HG03175 (cell line): ENCODE results near the gene SH3BGRL.
"Not testable (repeated sequence)": the region's sequence is repeated elsewhere in the genome, so short reads cannot be mapped to it uniquely, and the experiment has no call there.

Experiments
- ATAC-seq: cut with Tn5 transposase; IDR thresholded peaks from one replicate; pipeline ENCODE4 v1.9.1; 2021; ENCODE audit warnings: mild to moderate bottlenecking, moderate library complexity; ENCODE audit not compliant: unreplicated experiment

SH3BGRL gene

DNA sequence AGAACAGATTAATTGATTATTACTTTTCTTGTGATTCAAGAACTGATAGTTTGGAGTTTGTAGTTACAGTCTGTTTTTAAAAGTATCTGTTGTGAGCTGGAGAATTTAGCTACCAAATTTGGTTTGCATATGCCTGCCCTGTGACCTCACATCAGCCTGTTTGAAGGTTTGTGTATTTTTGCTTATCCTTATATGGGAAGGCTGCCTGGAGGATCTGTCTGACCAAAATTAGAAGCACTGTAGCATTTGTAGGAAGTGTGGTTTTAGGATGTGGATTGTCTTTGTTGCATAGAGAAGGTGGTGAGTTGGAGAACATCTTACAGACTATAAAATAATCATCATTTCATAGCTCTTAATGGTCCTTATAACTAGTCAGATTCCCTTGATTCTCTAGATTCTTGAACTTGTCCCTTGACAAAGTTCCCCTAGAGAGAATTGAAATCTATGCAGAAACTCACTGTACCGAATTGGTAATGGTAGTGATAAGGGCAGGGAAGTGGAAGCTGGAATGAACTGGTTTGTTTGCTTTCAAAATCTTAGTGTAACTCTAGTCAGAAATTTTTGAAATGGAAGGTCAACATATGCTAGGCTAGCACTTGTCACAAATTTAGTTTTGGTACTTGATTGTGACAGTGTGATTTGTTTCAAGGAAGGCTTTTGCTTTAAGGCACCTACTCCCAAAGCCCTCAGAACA, 57.3 kb downstream of the SH3BGRL start:
- ATAC-seq = no peak

DNA sequence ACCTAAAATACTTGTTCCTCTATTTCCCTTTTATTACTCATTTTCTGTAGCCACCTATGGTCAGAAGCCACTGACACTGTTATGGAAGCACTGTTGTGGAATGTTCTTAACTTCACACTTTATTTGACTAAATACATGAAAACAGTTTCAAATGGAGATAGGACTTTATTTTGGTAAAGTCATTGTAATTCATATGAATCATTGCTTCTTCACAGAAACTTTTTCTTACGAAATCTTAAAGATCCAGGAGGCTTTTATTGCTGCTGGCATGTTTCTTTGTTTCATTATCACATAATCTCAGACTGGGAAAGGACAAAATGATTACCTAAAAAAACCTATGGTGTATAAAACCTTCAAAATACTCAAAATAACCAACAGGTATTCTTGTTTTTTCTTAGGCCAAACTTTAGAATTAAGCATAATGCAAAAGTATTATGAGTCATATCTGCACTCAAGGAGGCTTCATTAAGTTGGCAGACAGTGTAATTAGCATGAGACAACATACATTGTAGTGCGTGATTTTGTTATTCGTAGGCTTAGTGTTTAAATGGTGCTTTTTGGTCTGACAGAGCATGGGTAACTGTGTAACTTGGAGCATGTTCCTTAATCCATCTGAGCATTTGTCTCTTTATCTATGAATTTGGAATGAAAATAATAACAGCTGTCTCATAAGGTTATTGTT, 58.0 kb downstream of the SH3BGRL start:
- ATAC-seq = no peak

DNA sequence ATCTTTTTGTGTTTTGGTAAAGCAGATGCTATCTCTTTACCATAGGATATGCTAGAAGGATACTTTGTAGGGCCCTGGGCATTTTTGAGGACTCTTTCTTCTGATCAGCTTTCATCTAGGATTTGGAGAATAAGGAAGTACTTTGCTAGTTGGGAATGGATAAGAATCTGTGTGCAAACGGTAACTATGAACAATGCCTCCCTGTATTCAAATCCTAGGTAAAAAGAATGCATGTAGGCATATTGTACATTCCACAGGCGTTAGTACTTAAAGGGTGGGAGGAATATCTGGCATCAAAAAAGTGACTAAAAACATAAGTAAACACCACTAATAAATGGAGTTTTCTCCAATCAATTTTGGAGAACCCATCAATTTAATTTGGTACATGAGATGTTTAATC, 59.7 kb downstream of the SH3BGRL start:
- no peak for ATAC-seq

DNA sequence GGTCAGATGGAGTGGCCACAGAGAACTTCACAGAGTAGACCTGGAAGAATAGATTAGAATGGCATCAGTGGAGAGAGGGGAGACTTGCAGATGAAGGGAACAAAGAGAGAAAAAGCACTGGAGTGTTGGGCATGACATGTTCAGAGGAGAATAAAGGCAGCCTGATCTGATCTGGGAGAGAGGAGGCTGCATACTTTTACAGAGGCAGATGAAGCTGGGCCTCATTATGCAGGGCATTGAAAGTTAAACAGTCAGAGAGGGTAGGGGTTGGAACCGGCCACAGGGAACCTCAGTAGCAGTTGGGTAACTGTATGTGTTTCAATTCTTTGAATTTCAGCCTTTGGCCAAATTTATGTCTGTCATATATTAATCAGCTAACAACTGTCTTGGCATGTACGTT, 61.2 kb downstream of the SH3BGRL start:
- no peak for ATAC-seq

DNA sequence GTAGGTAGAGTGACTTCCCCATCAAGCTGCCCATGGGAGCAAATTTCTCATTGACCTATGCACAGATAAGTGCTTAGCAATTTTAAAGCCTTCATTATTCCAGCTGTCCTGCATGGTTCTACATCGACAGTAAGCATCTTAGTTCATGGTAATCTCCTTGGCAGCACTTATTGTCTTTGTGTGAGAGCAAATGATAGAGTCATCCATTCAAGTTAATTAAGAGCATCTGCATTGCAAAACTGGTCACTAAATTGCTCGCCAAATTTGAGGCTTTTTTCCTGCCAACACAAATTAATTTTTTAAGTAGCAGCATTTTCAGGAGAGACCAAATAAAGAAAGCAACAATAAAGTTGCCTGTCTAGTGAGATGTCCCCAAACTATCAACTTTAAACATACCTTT, 76.7 kb downstream of the SH3BGRL start:
- ATAC-seq = no peak

DNA sequence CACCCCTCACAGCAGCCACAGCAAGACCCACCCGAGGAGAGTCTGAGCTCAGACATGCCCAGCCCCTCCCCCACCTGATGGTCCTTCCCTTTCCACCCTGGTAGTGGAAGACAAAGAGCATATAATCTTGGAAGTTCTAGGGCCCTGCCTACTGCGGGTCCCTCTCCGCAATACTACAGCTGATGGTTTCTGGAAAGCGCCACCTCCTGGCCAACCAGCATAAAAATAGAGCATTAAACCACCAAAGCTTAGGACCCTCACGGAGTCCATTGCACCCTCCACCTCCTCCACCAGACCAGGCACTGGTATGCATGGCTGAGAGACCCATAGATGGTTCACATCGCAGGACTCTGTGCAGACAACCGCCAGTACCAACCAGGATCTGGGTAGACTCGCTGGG, 78.2 kb downstream of the SH3BGRL start:
- ATAC-seq = no peak

DNA sequence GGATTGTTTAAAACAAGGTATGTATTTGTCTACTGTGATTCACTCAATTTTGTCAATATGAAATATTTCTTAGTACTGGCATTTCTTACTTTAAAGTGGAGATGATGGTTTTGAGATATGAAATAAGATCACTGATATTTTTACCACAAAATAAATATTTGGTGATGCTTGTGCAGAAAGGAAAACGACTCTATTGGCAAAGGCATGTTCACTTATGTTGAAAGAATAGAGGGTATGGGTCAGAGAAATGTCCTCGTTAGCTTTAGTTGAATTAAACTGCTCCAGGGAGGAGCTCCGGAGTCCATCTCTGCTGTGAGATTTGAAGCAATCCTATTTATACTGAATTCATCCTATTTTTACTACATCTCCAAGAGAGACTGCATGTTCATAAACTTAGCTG, 84.2 kb downstream of the SH3BGRL start:
- no peak for ATAC-seq

DNA sequence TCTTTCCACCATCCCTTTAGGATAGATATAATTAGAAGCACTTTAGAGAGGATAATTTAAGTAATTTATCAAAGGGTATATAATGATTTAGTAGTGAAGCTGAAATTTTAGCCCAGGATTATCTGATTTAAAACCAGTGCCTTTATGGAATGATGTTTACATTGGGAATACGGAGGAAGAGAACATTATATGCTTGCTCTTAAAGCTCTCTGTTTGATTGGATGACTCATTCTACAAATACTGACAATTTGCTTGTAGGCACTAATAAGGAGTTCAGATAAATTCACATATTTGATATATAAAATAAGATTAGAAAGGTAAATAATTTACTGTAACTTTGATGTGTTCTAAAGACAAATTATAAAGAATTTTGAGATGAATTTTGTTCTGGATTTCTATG, 84.7 kb downstream of the SH3BGRL start:
- ATAC-seq = no peak

DNA sequence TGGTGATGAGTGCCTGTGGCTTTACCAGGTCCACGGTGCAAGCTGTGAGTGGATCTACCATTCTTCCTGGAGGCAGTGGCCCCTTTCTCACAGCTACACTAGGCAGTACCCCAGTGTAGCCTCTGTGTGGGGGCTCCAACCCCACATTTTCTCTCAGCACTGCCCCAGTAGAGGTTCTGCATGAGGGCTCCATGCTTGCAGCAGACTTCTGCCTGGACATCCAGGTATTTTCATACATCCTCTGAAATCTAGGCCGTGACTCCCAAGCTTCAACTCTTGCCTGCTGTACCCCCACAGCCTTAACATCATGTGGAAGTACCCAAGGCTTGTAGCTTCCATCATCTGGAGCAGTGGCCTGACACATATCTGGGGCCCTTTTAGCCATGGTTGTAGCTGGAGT, 90.1 kb downstream of the SH3BGRL start:
- no peak for ATAC-seq

DNA sequence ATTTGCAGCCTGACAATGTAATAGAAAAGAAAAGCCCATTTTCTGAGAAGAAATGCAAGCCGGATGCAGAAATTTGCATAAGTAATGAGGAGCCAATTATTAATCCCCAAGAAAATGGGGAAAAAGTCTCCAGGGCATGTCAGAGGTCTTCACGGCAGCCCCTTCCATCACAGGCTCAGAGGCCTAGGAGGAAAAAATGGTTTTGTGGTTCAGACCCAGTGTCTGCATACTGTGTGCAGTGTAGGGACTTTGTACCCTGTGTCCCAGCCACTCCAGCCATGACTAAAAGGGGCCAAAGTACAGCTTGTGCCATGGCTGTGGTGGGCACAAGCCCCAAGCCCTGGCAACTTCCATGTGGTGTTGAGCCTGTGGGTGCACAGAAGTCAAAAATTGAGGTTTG, 92.2 kb downstream of the SH3BGRL start:
- ATAC-seq = no peak

DNA sequence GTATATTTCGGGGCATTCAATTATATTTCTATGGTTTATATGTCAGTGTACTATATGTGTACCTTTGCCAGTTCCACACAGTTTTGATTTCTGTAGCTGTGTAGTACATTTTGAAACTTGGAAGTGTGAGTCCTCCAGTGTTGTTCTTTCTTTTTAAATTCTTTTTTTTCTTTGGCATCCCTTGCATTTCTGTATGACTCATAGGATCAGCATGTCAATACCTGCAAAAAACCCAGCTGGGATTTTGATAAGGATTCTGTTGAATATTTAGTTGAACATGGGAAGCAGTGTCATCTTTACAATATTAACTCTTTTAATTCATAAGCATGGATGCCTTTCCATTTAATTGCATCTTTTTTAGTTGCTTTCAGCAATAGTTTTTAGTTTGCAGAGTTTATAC, 100.0 kb downstream of the SH3BGRL start:
- no peak for ATAC-seq

DNA sequence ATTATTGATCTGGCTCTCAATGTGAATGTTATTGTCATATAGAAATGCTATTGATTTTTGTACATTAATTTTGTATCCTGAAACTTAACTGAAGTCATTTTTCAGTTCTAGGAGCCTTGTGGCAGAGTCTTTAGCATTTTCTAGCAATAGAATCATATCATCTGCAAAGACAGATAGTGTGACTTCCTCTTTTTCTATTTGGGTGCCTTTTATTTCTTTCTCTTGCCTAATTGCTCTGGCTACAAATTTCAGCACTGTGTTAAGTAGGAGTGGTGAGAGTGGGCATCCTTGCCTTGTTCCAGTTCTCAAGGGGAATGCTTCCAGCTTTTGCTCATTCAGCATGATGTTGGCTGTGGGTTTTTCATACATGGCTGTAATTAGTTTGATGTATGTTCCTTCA, 102.7 kb downstream of the SH3BGRL start:
- ATAC-seq = no peak

DNA sequence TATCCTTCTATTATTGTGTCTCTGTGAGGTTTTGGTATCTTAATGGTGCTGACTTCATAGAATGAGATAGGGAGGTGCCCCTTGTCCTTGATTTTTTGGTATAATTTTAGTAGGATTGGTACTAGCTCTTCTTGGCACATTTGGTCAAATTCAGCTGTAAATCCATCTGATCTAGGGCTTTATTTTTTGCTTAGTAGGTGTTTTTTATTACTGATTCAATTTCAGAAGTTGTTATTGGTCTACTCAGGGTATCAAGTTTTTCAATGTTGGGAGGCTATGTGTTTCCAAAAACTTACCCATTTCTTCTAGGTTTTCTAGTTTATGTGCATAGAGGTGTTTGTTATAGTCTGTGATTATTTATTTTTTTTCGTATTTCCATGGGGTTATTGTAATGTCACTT, 103.3 kb downstream of the SH3BGRL start:
- no peak for ATAC-seq

DNA sequence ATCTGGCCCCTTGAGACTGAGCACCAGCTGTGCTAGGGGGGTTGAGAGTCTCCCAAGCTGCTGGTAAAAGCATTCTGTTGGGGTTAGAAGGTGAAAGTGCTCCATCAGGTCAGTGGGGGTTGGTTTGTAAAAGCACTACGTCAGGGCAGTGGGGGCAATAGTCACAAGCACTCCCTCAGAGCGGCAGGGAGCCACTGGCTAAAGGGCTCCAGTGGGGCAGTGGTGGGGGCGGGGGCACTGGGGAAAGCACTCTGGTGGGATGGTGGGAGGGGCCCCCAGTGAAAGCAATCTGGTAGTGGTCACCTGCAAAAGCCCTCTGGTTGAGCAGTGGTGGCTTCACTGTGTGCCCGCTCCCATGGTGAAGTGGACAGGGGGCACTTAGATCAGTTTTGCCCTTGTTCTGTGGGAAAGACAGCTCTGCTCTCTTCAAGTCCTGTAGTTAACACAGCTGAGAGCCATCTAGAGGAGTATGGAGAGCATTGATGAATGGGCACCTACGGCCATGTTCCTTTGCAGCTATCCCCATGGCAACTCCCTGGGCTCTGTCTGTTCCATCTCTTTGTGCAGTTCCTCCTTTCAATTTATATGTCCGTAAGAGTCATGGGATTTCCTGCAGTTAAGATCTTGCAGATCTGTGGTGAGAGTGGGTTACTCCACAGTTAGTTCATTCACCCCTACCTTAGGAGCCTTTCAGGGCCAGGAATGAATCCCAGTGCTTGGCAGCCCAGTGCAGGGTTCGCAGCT, 106.4 kb downstream of the SH3BGRL start:
- no peak for ATAC-seq

DNA sequence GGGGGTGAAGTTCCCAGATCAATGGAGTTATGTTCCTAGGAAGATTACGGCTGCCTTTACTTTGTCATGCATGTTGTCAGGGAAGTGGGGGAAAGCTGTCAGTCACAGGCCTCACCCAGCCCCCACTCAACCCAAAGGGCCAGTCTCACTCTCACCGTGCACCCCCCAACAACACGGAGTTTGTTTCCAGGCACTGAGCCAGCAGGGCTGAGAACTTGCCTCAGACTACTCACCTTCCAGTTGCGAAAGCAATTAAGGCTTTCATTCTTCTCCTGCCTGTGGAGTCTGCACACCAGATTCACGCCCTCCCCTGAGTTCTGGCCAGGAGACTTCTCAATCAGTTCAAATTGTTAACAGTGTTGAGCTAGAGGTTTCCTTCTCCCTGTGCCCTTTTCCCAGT, 114.3 kb downstream of the SH3BGRL start:
- ATAC-seq = no peak

DNA sequence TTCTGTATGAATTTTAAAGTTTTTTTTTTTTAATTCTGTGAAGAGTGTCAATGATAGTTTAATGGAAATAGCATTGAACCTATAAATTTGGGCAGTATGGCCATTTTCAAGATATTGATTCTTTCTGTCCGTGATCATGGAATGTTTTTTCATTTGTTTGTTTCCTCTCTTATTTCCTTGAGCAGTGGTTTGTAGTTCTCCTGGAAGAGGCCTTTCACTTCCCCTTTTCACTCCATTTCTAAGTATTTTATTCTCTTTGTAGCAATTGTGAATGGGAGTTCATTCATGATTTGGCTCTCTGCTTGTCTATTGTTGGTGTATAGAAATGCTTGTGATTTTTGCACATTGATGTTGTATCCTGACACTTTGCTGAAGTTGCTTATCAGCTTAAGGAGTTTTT, 129.8 kb downstream of the SH3BGRL start:
- ATAC-seq = not testable (repeated sequence)

DNA sequence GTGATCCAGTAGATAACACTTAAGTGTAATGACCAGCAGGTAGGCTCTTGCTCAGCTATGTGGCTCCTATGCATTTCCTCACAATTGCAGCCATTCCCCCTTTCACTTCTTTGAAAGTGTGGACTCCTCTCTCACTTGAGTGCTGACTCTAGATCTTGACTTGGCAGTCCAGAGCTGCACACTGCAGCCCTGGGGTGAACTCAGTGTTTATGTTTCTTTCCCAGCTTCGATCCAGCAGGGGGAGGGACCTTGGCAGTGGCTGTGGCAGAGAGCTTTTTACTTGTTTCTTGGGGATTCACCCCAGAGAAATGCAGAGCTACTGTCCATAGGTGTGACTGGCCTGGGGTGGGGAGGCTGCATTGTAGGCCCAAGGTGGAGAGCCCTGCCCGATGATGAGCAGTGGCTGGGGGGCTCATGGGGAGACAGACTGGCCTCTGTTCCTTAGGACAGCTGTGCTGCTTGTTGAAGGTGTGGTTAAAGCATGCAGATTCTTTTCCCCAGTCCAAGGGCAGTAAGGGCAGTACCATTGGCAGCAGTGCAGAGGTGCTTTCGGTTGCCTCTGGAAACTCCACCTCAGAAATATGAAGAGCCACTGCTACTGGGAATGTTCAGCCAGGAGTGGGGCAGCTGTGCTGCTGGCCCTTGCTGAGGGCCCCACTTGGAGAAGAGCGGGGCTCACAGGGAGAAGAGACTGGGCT, 134.7 kb downstream of the SH3BGRL start:
- ATAC-seq = no peak

DNA sequence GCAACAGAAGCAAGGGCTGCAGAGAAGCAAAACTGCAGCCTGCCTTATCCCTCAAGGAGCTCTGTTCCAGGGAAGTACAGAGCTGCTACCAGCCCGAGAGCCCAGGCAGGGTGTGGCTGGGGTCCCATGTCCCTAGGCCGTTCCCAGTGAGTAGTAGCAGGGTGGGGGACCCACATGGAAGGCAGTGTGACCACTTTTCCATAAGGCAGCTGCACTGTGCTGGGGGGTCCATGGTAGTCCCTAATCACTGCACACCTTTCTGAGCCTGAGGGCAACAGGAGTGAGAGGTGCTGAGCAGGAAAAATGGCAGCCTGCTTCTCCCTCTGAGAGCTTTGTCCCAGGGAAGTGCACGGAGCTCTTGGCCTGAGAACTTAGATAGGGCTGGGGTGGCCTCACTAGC, 135.9 kb downstream of the SH3BGRL start:
- ATAC-seq = no peak

DNA sequence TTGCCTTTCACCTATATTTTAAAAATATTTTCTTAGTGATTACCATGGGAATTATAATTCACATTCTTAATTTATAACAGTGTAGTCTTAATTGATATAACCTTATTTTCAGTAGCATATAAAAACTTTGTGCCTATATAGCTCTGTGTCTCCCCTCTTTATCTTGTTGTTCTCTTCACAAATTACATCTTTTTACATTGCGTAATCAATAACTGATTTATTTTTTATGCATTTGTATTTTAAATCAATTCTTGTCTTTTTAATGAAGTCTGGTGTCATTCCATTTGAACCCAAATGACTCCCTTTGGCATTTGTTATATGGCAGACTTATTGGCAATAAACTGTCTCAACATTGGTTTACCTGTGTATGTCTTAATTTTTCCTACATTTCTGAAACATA, 137.0 kb downstream of the SH3BGRL start:
- ATAC-seq = no peak

DNA sequence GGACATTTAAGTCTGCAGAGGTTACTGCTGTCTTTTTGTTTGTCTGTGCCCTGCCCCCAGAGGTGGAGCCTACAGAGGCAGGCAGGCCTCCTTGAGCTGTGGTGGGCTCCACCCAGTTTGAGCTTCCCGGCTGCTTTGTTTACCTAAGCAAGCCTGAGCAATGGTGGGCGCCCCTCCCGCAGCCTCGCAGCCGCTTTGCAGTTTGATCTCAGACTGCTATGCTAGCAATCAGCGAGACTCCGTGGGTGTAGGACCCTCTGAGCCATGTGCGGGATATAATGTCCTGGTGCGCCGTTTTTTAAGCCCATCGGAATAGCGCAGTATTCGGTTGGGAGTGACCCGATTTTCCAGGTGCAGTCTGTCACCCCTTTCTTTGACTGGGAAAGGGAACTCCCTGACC, 143.4 kb downstream of the SH3BGRL start:
- not testable (repeated sequence) for ATAC-seq
